Measurements from ENCODE around the gene TMEM11. TPM values are rescaled to one million over a fixed set of nuclear protein-coding genes. Genes with fewer than 3 reads are reported as not detected.

TMEM11 gene
- total and polyA plus RNA-seq, 4 donors: 9.3 to 20.8 (median 11.6) TPM

DNA sequence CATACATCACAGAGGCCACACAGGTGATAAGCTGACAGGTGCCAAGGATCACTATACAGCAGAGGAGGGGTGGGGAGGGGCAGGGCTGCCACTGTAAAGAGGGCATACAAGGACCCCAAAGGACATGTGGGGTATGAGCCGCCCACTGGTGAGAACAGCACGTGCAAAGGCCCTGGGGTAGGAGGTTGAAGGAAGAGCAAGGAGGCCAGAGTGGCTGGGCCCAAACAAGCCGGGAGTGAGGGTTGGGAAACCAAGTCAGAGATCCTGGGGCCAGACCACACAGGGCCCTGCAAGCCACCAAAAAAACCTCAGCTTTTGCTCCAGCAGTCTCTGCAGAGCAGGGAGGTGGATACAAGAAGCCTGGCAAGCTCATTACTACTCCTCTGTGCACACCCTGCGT is 32.7 kb upstream of the TMEM11 start:
- no peak overlapping the region for H3K27ac ChIP-seq (ENCODE audit: low read depth in 1 of 2, low read length in 2 of 2)
- H3K9ac ChIP-seq (ENCODE audit: low read depth in 1 of 2, low read length in 2 of 2): no peak overlapping the region
- TF ChIP-seq RAD21 (IDR thresholded peaks at IDR 0.05): no peak
- TF ChIP-seq SP1 (IDR thresholded peaks at IDR 0.05): no peak
- no peak for TF ChIP-seq GABPA (IDR thresholded peaks at IDR 0.05 in 1 of 2, conservative IDR thresholded peaks at IDR 0.05 in 1 of 2)
- TF ChIP-seq YY1 (IDR thresholded peaks at IDR 0.05): no peak
- TF ChIP-seq FOXA1 (IDR thresholded peaks at IDR 0.05): no peak
- no peak for TF ChIP-seq HNF4A (conservative IDR thresholded peaks at IDR 0.05)
- TF ChIP-seq, protein P1, sequence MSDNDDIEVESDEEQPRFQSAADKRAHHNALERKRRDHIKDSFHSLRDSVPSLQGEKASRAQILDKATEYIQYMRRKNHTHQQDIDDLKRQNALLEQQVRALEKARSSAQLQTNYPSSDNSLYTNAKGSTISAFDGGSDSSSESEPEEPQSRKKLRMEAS (IDR thresholded peaks at IDR 0.05): no peak
- TF ChIP-seq JUND (IDR thresholded peaks at IDR 0.05): no peak
- TF ChIP-seq NR2F2 (IDR thresholded peaks at IDR 0.05): no peak
- no peak for TF ChIP-seq TAF1 (conservative IDR thresholded peaks at IDR 0.05)
- no peak for TF ChIP-seq RXRA (IDR thresholded peaks at IDR 0.05)
- no peak for TF ChIP-seq EGR1 (IDR thresholded peaks at IDR 0.05; ENCODE audit: low read depth in 2 of 2)
- TF ChIP-seq, protein P2, sequence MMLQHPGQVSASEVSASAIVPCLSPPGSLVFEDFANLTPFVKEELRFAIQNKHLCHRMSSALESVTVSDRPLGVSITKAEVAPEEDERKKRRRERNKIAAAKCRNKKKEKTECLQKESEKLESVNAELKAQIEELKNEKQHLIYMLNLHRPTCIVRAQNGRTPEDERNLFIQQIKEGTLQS (IDR thresholded peaks at IDR 0.05): no peak
- TF ChIP-seq, protein P3, sequence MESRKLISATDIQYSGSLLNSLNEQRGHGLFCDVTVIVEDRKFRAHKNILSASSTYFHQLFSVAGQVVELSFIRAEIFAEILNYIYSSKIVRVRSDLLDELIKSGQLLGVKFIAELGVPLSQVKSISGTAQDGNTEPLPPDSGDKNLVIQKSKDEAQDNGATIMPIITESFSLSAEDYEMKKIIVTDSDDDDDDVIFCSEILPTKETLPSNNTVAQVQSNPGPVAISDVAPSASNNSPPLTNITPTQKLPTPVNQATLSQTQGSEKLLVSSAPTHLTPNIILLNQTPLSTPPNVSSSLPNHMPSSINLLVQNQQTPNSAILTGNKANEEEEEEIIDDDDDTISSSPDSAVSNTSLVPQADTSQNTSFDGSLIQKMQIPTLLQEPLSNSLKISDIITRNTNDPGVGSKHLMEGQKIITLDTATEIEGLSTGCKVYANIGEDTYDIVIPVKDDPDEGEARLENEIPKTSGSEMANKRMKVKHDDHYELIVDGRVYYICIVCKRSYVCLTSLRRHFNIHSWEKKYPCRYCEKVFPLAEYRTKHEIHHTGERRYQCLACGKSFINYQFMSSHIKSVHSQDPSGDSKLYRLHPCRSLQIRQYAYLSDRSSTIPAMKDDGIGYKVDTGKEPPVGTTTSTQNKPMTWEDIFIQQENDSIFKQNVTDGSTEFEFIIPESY (IDR thresholded peaks at IDR 0.05): no peak
- TF ChIP-seq, protein P4, sequence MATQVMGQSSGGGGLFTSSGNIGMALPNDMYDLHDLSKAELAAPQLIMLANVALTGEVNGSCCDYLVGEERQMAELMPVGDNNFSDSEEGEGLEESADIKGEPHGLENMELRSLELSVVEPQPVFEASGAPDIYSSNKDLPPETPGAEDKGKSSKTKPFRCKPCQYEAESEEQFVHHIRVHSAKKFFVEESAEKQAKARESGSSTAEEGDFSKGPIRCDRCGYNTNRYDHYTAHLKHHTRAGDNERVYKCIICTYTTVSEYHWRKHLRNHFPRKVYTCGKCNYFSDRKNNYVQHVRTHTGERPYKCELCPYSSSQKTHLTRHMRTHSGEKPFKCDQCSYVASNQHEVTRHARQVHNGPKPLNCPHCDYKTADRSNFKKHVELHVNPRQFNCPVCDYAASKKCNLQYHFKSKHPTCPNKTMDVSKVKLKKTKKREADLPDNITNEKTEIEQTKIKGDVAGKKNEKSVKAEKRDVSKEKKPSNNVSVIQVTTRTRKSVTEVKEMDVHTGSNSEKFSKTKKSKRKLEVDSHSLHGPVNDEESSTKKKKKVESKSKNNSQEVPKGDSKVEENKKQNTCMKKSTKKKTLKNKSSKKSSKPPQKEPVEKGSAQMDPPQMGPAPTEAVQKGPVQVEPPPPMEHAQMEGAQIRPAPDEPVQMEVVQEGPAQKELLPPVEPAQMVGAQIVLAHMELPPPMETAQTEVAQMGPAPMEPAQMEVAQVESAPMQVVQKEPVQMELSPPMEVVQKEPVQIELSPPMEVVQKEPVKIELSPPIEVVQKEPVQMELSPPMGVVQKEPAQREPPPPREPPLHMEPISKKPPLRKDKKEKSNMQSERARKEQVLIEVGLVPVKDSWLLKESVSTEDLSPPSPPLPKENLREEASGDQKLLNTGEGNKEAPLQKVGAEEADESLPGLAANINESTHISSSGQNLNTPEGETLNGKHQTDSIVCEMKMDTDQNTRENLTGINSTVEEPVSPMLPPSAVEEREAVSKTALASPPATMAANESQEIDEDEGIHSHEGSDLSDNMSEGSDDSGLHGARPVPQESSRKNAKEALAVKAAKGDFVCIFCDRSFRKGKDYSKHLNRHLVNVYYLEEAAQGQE (IDR thresholded peaks at IDR 0.05): no peak
- TF ChIP-seq, protein P5, sequence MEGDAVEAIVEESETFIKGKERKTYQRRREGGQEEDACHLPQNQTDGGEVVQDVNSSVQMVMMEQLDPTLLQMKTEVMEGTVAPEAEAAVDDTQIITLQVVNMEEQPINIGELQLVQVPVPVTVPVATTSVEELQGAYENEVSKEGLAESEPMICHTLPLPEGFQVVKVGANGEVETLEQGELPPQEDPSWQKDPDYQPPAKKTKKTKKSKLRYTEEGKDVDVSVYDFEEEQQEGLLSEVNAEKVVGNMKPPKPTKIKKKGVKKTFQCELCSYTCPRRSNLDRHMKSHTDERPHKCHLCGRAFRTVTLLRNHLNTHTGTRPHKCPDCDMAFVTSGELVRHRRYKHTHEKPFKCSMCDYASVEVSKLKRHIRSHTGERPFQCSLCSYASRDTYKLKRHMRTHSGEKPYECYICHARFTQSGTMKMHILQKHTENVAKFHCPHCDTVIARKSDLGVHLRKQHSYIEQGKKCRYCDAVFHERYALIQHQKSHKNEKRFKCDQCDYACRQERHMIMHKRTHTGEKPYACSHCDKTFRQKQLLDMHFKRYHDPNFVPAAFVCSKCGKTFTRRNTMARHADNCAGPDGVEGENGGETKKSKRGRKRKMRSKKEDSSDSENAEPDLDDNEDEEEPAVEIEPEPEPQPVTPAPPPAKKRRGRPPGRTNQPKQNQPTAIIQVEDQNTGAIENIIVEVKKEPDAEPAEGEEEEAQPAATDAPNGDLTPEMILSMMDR (IDR thresholded peaks at IDR 0.05; ENCODE audit: low read depth, low read length, missing input control): no peak
- TF ChIP-seq HNF4G (IDR thresholded peaks at IDR 0.05): no peak
- no peak for TF ChIP-seq FOXA2 (IDR thresholded peaks at IDR 0.05)
- 98% methylated on average over 4 of the region's 4 CpGs for WGBS
- no peak for DNase-seq (ENCODE audit: low spot score)
- H3K27me3 ChIP-seq (ENCODE audit: control insufficient read depth in 4 of 4, insufficient read depth in 4 of 4, low read length in 3 of 4): no peaks in the 10 kb centered on the region
- H3K9me3 ChIP-seq (ENCODE audit: control insufficient read depth in 4 of 4, low read length in 3 of 4): no peaks in the 10 kb centered on the region
- H3K4me1 ChIP-seq (ENCODE audit: control insufficient read depth in 4 of 4, insufficient read depth in 4 of 4, low read length in 3 of 4): peaks cover 0 to 5% (median 2%) of the 10 kb centered on the region in 4 donors
- H3K36me3 ChIP-seq (ENCODE audit: control insufficient read depth in 4 of 4, insufficient read depth in 3 of 4, low read depth in 1 of 4, low read length in 3 of 4): peaks cover 0 to 5% (median 0%) of the 10 kb centered on the region in 4 donors
- no peak overlapping the region for H3K4me3 ChIP-seq (ENCODE audit: low read depth in 1 of 3, low read length in 3 of 3)

Data from liver (tissue), 9 donors.